ENCODE measurements around the gene COL19A1.

COL19A1 gene

DNA sequence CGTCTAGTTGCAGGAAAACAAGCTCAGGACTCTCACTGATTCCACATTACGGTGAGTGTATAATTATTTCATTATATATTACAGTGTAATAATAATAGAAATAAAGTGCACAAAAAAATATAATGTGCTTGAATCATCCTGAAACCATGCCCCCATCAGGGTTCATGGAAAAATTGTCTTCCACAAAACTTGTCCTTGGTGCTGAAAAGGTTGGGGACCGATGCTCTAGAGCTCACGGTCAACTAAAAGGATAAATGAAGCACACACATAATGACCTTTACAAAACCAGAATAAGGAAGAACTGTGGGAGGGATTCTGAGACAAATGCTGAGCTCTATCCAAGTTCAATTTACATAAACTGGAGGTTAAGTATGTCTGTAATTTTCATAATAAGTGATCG lies 194.3 kb downstream of the COL19A1 start:
- no peak for DNase-seq (ENCODE audit: low read depth in 2 of 2)

DNA sequence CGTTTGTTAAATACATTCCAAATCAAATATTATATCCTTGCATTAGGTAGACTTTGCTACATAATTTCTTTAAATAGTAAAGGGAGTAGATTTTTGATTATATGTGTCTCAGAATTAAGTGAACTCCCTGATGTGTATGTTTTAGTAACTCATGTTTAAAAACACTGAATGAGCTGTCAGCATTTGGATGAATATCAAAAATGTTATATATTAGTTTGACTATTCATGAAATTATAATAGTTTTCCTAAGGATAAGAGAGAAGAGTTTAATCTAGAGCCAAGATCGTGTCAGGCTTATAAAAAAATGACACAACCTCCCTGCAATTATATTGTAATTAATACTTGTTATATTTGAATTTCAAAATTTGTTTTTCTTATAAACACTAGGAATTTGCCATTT lies 195.2 kb downstream of the COL19A1 start:
- no peak for DNase-seq (ENCODE audit: low read depth in 2 of 2)

DNA sequence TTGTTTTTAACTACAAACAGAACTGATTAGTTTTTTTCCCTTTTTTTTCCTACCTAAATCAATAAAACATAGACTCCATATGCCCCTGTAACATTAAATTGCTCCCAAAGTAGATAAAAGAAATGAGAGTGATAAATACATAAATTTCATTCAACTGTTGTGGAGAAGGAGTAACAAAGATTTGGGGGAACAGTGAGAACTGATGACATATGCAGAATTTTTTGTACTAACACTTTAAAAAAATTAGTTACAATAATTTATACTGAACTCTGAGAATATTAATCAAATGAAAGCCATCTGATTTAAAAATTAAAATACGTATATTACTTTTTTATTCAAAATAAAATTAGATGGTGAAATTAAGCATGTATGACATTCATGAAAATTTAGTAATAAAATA lies 195.7 kb downstream of the COL19A1 start:
- no peak for DNase-seq (ENCODE audit: low read depth in 2 of 2)

DNA sequence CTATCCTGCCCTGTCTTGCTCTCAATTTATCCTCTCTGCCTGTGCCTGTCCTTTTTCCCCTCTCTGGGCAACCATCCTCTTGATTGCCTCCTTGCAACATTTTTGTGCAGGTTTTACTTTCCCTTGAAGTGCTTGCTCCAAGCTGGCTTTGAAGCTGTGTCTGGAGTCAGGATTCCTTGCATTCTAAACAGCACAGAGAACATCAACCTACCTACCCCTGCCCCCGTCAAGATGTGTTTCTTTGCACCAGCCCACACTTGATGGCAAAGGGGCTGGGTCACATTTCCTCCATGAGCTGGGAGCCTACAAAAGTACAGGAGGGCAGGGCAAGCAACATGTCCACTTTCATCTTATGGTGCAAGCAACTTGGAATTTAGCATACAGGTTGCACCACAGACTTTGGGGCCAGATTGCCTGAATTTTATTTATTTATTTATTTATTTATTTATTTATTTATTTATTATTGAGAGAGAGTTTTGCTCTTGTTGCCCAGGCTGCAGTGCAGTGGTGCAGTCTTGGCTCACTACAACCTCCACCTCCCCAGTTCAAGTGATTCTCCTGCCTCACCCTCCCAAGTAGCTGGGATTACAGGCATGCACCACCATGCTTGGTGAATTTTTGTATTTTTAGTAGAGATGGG lies 206.3 kb downstream of the COL19A1 start:
- no peak for DNase-seq (ENCODE audit: low read depth in 2 of 2)

DNA sequence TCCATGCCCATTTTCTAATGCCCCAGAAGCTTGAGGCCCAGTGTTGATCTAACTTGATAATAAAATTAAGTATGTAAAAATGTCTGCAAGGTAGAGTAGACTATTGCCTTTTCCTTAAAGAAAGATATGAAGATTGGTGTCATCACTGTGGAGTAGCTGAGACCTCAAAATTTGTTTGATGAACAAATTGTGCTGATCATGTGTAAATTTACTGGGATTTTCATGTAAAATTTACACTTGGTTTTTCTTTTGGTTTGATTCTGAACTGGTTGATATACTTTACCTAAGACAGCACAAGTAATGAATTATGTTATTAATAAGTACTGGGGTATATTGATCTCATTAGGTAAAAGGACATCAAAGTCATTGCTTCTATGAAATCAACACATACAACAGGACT lies 207.3 kb downstream of the COL19A1 start:
- DNase-seq (ENCODE audit: low read depth in 2 of 2), result no peak

DNA sequence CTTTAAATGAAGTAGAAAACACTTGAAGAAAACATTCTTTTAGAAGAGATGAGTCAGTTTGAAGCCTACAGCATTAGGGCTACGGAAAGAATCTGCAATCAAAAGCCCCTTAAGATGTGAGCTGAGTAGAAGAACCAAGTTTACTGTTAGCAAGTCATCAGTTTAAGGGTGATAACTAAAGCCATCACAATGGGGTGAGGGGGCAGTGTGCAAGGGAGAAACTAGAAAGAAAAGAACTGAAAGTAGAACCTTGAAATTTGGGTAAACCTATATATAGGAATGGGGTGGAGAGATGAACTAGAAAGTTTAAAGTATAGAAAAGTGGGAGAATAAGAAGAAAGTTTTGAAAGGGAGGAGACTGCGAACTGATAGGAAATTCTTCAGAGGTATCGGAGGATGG lies 212.9 kb downstream of the COL19A1 start:
- DNase-seq (ENCODE audit: low read depth in 2 of 2), result no peak

DNA sequence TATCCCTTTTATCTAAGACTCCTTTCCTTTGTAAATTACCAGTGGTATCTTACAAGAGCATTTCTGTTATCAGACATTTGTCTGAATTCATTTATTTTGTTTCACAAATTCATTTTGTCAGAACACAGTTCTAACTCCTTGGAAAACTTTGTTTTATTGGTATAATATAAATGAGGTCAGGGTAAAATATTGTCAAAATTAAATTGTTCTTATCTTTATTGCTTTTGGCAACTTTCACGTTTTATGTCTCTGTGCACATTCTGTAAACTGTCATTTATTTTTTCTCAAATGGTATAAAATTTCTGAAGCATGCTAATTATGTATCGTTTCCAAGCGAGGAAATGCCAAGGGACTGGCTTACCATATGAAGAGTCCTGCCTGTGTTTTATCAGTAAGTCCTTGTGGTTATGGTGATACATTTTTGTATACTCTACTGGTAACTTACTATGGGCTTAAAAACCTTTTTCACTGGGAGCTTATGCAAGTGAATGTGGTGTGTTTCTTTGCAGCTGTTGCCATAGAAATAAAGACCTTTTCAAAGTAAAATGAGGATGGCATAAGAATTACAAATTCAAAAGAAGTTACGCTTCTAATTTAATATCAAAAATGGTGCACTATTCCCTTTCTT lies 214.2 kb downstream of the COL19A1 start:
- DNase-seq (ENCODE audit: low read depth in 2 of 2), result no peak

DNA sequence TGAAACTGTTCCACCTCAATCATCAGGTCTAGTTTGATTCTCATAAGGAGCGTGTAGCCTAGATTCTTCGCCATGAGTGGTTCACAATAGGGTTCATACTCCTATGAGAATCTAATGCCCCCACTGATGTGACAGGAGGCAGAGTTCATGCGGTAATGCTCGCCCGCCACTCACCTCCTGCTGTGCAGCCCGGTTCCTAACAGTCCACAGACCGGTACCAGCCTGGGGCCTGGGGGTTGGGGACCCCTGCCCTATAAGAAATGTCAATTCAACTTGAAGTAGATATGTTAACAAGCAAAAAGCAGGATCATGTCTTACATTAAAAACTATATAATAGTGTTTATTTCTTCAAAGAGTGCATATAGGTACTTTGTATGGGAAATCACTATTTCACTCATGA lies 216.5 kb downstream of the COL19A1 start:
- no peak for DNase-seq (ENCODE audit: low read depth in 2 of 2)

DNA sequence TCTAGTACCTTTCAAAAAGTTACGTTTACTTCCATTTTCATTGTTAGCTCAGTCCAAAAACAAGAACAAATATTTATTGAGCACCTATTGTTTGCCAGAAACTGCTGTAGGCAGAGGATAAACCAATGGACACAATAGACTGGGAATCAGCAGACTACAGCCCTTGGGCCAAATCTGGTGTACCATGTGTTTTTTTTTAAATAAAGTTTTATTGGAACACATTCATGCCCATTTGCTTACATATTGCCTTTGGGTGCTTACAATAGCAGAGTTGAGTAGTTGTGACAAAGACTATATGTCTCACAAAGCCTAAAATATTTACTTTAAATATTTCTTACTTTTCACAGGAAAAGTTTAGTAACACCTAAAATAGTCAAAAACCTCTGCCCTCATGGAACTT lies 220.4 kb downstream of the COL19A1 start:
- no peak for DNase-seq (ENCODE audit: low read depth in 2 of 2)

DNA sequence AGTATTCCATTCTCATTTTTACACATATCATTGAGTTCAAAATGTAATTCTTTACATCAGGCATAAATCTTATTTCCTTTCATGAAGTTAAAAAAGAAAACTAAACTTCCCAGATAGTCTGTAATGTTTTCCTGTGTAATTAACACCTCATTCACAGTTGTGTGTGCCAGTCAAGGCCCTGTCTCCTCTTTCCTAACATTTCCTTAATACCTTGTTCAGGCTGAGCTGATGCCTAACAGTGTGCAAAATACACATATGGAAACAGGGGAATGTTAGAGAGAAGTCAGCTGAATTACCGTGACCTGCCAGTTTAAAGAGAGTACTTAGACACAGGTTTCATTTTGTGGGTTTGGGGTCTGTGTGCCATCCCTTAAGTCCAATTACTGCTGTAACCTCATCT lies 227.8 kb downstream of the COL19A1 start:
- DNase-seq (ENCODE audit: low read depth in 2 of 2), result no peak

DNA sequence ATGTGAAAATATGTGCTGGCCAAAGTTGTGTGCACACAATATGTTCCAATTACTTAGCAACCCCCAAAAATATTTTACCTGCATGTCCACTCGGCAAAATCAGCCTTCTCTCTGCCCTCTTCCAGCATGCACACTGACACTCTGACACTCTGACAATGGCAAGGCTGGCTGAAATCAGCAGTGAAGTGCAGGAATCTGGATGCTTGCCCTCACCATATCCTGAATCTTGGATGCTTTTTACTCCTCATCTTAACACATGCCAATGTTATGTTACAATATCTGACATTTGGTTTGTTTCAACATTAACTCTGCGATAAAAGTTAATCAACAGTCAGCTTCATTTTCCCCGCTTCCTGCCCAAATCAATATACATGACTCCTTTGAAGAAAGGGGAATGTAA lies 233.4 kb downstream of the COL19A1 start:
- DNase-seq (ENCODE audit: low read depth in 2 of 2), result no peak

DNA sequence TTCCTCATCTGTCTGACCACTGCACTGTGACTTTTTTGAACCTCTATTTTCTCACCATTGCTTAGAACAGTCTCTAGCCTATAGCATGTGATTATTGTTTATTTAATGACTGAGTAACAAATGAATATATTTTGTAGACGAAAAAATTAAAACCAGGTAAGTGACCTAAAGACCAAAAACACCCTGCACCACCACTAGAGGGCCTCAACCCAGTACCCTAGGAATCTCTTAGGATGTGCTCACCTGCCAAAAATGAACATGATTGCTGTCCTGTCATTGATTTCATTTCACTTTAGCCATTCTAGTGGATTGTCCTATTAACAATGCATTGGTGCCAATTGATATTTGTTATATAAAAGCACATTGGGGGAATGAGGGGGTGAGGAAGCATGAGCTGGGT lies 237.4 kb downstream of the COL19A1 start:
- DNase-seq (ENCODE audit: low read depth in 2 of 2), result no peak

DNA sequence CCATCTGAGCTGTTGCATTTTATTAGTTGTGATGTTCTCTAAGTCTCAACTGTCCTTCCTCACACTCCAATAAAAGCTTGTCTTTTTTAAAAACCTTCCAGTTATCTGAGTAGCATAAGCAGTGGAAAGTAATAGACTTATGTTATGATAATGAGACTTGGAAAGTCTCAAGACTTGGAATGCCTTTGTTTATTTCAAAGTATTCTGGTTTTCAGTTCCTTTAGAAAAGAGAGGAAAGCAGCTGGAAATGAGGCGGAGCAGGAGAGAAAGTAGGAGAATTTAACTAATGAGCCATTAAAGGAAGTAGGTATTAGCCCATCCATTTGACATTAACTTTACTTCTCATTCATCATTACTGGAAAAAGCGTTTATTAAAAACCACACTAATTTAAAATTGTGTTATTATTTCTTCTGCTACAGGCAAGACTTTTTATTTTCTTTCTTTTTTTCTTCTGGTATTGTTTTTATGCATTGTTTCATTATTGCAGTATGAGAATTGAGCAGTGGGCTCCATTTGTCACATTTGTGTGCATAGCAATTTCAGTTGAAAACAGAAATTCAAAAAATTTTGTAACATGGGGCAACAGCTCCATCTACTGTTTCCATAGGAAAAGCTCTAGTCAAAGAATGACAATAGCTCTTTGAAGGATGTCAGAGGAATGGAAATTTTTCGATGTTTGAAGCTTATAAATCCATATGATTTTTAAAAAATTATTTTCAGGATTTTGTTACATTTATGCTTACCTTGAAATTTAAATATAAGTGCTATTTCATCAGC lies 241.7 kb downstream of the COL19A1 start:
- no peak for DNase-seq (ENCODE audit: low read depth in 2 of 2)

DNA sequence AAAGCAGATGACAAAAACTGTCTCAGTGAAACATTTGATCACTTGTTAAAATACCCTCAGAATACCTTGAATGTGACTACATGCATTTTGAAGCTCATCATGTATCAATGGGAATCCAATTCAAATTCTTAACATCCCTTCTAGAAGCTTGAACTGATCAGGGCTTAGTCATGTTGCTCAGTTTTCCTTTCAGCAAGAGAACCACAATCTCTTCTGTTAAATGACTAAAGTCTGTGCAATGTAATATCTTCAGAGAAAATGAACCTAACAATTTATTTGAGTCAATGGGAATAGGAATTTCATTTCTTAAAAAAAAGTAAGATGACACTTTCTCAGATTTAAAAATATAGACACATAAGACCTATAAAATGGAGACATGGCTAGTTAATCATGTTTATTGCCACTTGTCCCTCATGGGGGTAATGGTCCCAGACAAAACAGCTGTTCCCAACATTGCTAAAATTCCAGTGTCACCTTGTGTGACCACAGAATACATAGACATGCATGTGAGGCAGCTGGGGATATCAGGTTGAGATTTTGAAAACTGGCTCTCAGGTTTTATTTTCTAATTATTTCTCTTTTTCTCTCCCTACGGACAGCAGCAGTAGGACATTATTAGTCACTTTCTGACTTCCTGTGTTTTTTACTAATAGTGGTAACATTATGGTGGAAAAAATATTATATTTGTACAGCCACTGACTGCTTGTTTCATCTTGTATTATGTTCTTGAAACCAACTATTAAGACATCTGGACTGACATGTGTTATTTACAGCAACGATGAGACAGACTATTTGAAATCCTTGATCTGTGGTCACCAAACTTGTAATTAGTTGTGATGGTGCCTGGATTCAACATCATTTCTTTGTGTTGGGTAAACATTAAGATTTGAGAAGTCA lies 244.0 kb downstream of the COL19A1 start:
- no peak for DNase-seq (ENCODE audit: low read depth in 2 of 2)

DNA sequence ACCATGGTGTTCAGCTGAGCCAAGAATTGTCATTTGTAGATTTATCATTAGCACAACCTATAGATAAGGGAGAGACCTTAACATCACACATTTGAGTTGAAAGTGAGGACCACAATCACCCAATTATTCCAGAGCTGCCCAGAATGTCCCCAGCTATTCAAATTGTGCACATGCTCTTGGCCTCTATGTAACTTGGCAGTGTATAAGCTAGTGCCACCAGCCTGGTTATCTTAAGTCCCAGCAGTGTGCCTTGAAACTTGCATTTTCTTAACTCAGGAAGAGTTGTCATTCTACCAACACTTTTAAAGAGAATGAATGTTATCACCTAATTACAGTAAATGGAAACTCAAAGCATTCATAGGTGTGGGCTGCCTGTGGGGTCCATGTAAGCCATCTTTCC lies 245.4 kb downstream of the COL19A1 start:
- DNase-seq (ENCODE audit: low read depth in 2 of 2), result no peak

DNA sequence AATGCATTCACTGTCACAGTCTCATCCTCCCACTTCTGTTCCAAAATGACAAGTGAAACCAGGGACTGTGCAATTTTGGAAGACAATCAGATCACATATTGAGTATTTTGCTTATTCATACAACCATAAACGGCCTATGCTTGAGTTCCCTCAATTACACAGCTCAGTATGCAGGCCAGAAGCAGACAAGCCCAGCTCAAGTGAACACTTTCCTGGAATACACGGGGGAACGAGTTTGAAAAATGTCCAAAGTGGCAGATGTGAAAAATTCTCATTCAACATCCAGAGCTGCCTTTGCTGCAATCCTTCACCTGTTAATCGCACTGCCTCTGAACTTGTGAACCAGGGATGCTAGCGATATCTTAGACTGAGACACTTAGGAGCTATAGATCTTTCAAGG lies 246.4 kb downstream of the COL19A1 start:
- no peak for DNase-seq (ENCODE audit: low read depth in 2 of 2)

DNA sequence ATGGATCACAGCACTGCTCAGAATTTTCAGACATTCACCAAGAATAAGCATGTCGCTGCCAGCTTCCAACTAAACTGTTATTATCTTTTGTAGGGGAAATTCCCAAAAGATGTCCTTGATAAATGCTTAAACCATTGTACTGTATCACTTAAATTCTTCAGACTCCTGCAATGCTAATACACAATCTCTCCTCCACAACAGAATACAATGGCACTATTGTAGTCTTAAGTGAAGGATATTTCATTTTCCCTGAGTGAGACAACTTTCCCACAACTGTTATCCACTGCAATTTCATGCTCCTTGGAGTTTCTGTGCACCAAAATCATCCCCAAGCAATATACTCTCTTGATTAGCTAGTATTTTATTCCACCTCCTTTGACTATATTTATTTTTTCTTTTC lies 246.8 kb downstream of the COL19A1 start:
- no peak for DNase-seq (ENCODE audit: low read depth in 2 of 2)

DNA sequence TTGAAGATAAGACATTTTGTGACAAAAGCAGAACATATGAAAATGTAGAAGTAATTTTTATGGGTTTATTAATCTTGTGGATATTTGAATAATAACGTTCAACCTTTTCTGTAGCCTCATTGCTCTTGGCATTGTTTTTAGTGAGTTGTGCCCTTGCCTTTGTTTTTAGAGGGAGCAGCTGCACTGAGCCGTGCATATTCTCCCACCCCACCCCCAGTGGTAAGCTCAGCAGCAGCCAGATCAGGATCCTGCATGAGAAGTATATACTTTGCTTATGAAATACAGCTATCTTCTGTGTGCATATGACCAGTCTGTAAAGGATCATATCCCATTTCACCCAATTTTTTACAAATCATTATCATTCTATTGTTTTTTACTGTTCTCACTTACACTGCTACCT lies 252.3 kb downstream of the COL19A1 start:
- no peak for DNase-seq (ENCODE audit: low read depth in 2 of 2)

DNA sequence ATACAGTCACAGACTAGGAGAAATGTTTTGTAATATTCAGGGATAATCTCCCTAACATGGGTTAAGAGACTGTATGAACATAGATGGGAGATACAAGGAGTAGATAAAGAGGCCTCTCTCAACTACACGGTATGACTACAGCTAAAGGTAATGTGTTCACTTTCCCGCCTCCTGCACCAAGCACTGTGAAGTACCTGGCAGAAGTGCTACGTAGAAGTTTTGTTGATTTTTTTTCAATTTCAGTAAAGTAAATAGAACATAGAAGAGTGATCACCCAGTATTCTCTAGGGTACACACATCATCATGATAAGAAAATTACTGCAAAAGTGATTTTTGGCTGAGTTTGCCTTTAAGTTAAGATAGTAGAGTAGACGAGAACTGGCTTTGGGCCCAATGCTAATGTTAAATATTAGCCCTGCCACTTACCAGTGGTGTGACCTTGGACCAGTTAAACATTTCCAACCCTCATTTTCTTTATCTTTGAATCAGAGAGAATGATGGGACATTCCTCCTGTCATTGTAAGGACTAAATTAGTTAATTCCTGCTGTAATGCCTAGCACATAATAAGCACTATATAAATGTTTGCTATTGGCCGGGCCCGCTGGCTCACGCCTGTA lies 253.0 kb downstream of the COL19A1 start:
- DNase-seq (ENCODE audit: low read depth in 2 of 2), result no peak

DNA sequence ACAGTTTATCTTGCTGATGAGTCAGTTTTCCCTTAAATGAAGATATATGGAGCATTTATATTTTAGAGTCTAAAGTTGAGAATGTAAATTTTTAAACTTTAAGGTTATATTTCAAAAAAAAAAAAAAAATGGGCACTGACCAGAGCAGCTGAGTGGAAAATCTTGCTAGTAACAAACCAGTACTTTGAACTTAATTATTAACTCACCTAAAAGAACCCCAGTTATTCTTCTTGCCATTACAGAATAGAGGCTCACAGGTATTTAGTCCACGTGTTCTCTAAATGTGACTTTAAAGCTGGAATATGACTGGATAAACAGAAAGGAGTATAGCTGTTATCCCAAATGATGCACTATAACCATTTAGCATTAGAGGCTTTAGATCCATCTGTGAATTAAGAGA lies 258.1 kb downstream of the COL19A1 start:
- no peak for DNase-seq (ENCODE audit: low read depth in 2 of 2)

DNA sequence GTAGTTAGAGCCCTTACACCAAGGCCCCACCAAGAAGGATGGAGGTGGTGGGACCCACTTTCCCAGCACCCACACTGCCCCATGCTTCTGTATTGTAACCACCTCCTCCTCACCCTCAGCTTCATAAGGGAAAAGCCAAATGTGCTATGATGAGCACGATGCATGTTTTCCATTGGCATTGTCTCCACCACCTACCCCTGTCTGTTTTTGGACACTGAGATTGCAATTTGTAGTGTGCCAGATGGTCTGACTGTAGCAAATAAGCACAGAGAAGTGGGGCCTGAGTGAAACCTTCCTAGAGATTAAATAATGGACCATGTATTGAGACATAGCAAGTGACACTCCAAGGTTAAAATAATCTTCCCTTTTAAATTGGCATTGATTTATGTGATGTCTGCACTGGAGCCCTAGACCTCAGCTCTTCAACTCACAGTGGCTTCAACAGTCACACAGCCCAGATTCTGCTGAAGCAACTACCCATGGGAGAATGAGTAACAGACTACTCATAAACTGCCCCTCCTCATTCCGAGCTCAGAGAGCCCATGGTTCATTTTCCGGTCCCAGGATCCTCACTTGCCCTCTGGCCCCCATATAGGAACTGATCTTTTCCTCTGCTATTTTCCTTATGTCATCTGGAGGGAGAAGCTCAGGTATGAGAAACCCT lies 258.7 kb downstream of the COL19A1 start:
- DNase-seq (ENCODE audit: low read depth in 2 of 2), result no peak
